ENCODE data around the gene ASCC2.
A peak's percentile ranks its signal among the peaks of the same experiment; 100 is the strongest.
"Not testable (repeated sequence)": the region's sequence is repeated elsewhere in the genome, so short reads cannot be mapped to it uniquely, and the experiment has no call there.

ASCC2 gene

DNA sequence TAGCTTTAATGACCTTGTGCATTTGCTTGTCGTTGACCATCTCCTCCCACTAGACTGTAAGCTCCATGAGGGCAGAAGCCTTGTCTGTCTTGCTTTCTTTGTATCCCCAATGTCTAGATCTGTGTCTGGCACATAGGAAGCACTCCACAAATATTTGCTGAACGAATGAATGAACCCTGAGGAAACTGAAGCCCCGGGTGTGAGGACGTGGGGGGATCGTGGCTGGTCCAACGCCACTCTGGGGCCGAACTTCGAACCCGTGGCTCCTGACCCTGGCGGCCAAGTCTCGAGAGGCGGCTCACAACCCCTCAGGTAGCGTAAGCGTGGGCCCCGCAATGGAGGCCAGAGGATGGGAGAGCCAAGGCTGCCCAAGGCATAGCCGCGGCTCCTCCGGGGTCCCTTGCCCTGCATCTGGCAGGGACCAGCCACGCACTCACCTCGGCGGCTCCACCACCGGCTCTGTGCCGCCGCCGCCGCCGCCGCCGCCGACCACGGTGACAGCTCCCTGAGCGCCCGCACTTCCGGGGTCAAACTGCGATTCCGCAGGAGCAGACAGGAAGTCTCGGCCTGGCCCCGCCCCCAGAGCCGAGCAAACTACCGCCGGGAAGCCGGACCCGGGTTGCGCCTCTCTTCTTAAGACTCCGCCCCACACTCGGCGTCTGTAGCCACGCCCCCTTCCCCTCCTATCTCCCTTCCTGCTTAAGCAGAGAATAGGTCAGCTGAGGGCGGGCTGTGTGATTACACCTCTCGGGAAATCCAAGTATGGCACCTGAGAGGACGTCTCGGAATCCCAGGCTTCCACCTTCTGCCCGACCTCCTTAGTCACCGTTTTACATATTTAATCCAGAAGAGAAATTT lies at the start of gene ASCC2:
TSS of gene ASCC2 (minus strand) at position 534 of the 858 bp plus-strand sequence. CDS start 5,949 bp downstream, outside the sequence.
- peak; percentile 99 for DNase-seq (ENCODE audit: low read depth)

GRCh38 chr22:29887358-29887757 lies 49.3 kb upstream of the ASCC2 start:
- DNase-seq (ENCODE audit: low read depth), result no peak

- DNase-seq (ENCODE audit: low read depth), result no peak
These were observed 48.5 kb upstream of the ASCC2 start for GRCh38 chr22:29886596-29886995.

- no peak for DNase-seq (ENCODE audit: low read depth)
These were observed 47.5 kb upstream of the ASCC2 start for GRCh38 chr22:29885610-29886009.

- DNase-seq (ENCODE audit: low read depth), result peak; percentile 29
These were observed 45.7 kb upstream of the ASCC2 start for GRCh38 chr22:29883775-29884097.

DNA sequence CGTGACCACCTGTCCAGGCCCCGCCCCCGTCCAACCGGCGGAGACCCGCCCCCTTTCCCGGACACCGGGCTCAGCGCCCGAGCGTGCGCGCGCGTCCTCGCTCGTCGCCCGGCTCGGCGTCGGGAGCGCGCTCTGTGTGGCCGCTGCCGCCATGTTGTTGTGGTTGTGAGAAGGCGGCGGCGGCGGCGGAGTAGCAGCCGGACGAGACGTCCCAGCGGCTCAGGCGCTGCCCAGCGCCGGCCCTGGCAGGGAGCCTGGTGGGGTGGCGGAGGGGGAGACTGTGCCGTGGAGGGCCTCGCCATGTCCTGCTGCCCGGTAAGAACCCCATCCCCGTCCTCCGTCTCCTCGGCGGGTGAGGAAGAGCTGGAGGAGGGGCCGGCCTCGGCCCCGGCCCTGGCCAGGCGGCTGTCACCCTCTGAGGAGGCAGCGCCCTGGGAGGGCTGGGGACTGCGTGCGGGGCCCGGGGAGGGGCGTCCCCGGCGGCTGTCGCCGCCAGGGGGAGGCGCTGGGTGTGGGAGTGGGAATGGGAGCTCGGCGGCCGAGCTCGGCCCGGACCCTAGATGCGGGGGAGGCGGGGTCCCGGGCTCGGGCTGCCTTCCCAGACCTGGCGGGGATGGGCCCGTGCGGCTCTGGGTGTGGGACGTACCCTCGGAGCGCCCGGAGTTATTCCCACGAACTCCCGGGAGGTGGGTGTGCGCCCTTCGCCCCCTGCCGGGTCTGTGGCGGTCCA lies 45.1 kb upstream of the ASCC2 start, which contains the start of gene MTMR3:
TSS of gene MTMR3 (plus strand) at position 130 of the 730 bp plus-strand sequence. CDS start 87,886 bp downstream, outside the sequence.
- peak; percentile 89 for DNase-seq (ENCODE audit: low read depth)

DNA sequence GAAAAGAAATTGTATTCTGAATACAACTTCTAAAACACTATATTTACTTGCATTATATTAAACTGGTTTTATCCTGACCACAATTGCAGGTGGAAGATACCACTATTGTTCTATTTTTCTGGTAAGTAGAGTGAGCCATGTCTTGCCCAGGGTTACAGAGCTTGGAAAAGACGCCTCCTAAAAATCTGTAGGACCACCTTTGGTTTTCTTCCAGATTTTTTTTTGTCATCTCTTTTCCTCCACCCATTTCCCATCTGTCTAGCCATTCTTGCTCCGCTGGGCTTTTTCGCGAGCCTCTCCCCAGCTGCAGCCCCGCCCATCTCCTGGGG lies 44.6 kb upstream of the ASCC2 start:
- DNase-seq (ENCODE audit: low read depth), result no peak

GRCh38 chr22:29879753-29880152 lies 41.7 kb upstream of the ASCC2 start:
- DNase-seq (ENCODE audit: low read depth), result no peak

- no peak for DNase-seq (ENCODE audit: low read depth)
These were observed 39.5 kb upstream of the ASCC2 start for GRCh38 chr22:29877620-29878019.

- no peak for DNase-seq (ENCODE audit: low read depth)
These were observed 35.9 kb upstream of the ASCC2 start for GRCh38 chr22:29873943-29874342.

DNA sequence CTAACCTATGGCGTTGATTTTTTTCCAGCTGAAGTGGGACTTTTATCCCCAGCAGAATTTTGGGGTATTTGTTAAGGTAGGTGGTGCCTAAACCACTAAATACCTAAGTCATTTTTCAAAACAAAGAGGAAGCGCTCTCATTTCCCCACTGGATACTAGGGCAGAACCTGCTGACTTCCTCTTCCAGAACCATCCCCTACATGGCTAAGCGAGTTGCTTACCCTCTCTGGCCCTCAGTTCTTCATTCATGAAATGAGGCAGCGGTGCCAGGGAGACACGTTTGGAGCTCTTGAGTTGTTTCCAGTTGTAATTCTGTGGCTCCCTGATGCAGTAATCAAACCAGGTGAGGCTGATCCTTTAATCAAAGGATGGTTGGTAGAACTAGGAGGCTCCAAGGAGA lies 34.9 kb upstream of the ASCC2 start:
- no peak for DNase-seq (ENCODE audit: low read depth)

DNA sequence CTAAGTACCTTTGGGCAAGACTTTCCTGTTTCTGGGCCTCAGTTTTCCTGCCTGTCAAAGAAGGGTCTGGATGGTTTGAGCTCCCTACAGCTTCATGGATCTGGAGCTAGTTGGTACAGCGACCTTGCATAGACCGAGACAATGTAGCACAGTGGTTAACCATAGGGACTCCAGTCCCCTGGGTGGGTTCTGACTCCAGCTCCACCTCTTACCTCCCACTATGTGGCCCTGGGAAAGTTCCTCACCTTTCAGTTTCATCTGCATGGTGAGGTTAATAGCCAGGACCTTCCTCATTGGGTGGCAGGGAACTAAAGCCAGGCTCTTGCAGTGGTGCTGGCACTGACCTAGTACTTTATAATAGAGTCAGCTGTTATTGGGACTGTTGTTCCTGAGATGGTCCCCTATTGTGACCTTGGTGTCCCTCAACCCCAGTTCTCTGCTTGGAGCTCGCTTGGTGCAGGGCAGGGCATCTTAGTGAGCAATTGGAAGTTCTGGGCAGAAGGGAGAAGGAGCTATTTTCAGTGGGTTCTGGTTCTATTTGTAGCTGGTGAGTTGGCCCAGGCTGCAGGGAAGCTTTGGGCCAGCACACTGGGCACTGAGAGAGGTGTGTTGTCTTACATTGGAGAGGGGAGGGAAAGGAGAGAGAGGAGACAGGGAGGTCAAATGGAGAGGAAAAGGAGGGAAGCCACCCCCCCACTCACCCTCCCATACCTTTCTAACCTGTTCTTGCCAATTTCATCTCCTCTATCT lies 34.2 kb upstream of the ASCC2 start:
- no peak for DNase-seq (ENCODE audit: low read depth)

GRCh38 chr22:29871684-29872083 lies 33.6 kb upstream of the ASCC2 start:
- DNase-seq (ENCODE audit: low read depth), result no peak

- no peak for DNase-seq (ENCODE audit: low read depth)
These were observed 32.5 kb upstream of the ASCC2 start for GRCh38 chr22:29870574-29870973.

DNA sequence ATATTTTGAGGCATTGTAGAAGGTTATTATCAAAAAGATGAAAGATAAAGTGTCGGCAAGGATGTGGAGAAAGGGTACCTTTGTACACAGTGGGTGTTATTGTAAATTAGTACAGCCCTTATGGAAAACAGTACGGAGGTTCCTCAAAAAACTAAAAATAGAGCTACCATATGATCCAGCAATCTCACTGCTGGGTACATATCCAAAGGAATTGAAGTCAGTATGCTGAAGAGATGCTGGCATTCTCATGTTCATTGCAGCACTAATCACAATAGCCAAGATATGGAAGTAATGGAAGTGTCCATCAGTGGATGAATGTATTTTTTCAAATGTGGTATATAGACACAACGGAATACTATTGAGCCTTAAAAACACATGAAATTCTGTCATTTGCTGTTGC lies 29.8 kb upstream of the ASCC2 start:
- no peak for DNase-seq (ENCODE audit: low read depth)

- no peak for DNase-seq (ENCODE audit: low read depth)
These were observed 29.2 kb upstream of the ASCC2 start for GRCh38 chr22:29867260-29867659.

DNA sequence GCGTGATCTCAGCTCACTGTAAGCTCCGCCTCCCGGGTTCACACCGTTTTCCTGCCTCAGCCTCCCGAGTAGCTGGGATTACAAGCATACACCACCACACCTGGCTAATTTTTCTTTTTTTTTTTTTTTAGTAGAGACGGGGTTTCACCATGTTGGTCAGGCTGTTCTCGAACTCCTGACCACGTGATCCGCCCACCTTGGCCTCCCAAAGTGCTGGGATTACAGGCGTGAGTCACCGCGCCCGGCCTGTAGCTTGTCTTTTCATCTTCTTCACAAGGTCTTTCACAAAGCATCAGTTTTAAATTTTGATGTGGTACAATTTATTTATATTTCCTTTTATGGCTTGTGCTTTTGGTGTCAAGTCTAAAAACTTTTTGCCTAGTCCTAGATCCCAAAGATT lies 27.5 kb upstream of the ASCC2 start:
- not testable (repeated sequence) for DNase-seq (ENCODE audit: low read depth)

DNA sequence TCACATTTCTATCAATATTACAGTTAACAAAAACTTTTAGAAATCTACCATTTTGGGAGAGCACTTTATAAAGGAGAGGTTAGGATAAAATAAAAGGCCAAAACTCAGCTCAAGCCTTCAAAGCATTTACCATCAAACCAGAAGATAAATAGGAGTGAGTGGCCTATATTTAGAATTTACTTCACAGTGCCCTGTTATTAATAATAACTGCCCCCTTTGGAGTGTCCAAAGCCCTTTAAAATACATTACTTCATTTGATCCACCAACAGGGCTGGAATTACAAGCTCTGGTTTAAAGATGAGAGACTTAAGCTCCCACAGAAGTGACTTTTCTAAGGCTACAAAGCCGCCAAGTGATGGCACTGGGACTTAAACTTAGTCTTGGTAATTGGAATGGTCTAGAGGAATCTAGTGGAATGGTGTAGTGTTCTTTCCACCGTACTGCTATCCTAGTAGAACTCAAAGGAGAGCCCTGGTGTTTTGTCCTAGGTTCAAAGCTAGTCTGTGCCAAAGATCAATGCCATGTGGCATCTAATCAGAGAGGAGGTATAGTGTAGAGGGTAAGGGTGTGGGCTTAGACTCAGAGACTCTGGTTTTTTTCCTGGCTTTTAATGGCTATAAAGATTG lies 23.7 kb upstream of the ASCC2 start:
- DNase-seq (ENCODE audit: low read depth), result no peak

DNA sequence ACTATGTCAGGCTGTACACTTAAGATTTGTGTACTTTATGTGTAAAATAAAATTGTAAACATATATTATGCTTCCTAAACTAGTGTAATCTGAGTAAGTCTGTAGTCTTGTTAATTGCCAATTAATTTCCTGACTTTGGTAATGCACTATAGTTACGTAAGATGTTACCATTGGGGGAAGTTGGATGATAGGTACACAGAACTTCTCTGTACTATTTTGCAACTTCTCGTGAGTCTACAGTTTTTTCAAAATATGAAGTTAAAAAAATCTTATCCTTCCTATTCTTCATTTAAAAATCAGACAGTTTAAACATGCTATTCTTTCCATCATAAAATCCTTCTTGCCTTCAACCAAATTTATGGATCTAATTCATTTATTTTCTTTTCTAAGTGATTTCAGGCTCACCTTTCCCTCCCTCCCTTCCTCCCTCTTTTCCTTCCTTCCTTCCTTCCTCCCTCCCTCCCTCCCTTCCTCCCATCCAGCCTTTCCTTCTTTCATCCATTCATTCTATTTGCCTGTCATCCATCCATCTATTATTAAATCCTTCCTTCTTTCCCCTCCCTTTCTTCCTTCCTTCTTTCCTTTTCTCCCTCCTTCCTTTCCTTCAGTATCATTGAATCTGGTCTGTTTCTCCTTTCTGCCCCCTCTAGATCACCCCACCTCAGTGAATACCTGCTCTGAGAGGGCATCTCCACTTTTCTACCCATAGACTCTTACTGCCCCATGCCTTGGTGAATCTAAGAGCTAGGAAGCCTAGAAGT lies 22.1 kb upstream of the ASCC2 start:
- DNase-seq (ENCODE audit: low read depth), result no peak

GRCh38 chr22:29859030-29859429 lies 21.0 kb upstream of the ASCC2 start:
- DNase-seq (ENCODE audit: low read depth), result not testable (repeated sequence)

DNA sequence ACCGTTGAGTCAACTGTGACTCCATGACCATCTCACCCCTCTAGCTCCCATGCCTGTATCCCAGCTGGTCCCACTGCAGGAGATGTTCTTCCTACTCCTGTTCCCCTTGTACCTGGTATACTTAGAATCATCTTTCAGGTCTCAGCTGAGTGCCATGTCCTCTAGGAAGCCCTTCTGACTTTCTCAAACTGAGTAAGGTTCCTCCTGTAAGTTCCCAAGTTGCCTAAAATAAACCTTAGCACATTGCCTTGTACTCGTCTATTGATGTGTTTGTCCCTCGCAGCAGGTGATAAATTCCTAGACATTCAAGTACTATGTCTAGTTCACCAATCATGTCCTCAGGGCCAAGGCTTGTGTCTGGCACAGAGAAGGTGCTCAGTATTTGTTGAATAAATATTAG lies 18.4 kb upstream of the ASCC2 start:
- DNase-seq (ENCODE audit: low read depth), result no peak
